T-cell (primary cell): Measurements from ENCODE around the gene PYGM. TPM values are rescaled to one million over a fixed set of nuclear protein-coding genes. Genes with fewer than 3 reads are reported as not detected.

Experiments used
- ATAC-seq, 4 experiments: fragments of 200-7000 bp in 3 of 4; fragments of 150-1000 bp in 1 of 4; cut with Tn5 transposase; replicated peaks in 1 of 4; 1 replicate in 3 of 4; 2 replicates in 1 of 4; pipeline ENCODE4 v1.10.0; 2021; ENCODE audit warnings: moderate library complexity in 3 of 4, mild to moderate bottlenecking in 2 of 4, moderate number of reproducible peaks in 1 of 4
- CTCF ChIA-PET, 2 donors: fragments of 300-600 bp; sonication (Branson Sonifier 250); formaldehyde crosslinking; loops; one replicate each; lab custom pipeline; 2022; ENCODE audit warnings: antibody characterized with exemption in 2 of 2; lab: Charles Lee
- POLR2A ChIA-PET, 2 donors: fragments of 300-600 bp; sonication (Branson Sonifier 250); formaldehyde crosslinking; loops; one replicate each; lab custom pipeline; 2022; ENCODE audit warnings: antibody characterized with exemption in 2 of 2; lab: Charles Lee
- DNase-seq, 35 experiments: peaks; one replicate each; pipeline versions ENCODE4 v3.0.0 to v3.0.0-alpha.2; 2013 to 2023
- H3K27ac ChIP-seq: one replicate; pipeline ENCODE4 v1.5.1; 2013; ENCODE audit warnings: low read length
- H3K27me3 ChIP-seq, 2 experiments: replicated peaks in 1 of 2; 1 replicate in 1 of 2; 2 replicates in 1 of 2; pipeline versions ENCODE4 v1.6.1 to v1.7.0; 2013; ENCODE audit warnings: low read length in 1 of 2, mixed read lengths in 1 of 2; ENCODE audit not compliant: control insufficient read depth in 2 of 2, insufficient read depth in 2 of 2; ENCODE audit errors: extremely low read depth in 1 of 2
- H3K36me3 ChIP-seq, 2 donors: 1 replicate in 1 of 2; 2 replicates in 1 of 2; pipeline versions ENCODE4 v1.6.1 to v1.7.0; 2013; ENCODE audit warnings: low read length in 1 of 2; ENCODE audit not compliant: control insufficient read depth in 2 of 2, insufficient read depth in 1 of 2; ENCODE audit errors: extremely low read depth in 1 of 2
- H3K4me1 ChIP-seq, 2 experiments: 1 replicate in 1 of 2; 2 replicates in 1 of 2; pipeline versions ENCODE4 v1.6.1 to v1.7.0; 2013; ENCODE audit warnings: low read length in 2 of 2, mixed read lengths in 1 of 2; ENCODE audit not compliant: insufficient read depth in 2 of 2, control insufficient read depth in 1 of 2; ENCODE audit errors: extremely low read depth in 1 of 2
- H3K4me3 ChIP-seq, 2 donors: 1 replicate in 1 of 2; 2 replicates in 1 of 2; pipeline versions ENCODE4 v1.5.1 to v1.7.0; 2013; ENCODE audit warnings: mild to moderate bottlenecking in 2 of 2, low read length in 1 of 2, moderate library complexity in 1 of 2; ENCODE audit not compliant: control insufficient read depth in 1 of 2; ENCODE audit errors: extremely low read depth in 1 of 2
- H3K9me3 ChIP-seq: 2 replicates; pipeline ENCODE4 v1.7.0; 2013
- H3K27ac Mint-ChIP-seq, 2 donors: one replicate each; pipeline ENCODE4 v1.8.0; 2020 to 2021; ENCODE audit warnings: mild to moderate bottlenecking in 2 of 2, mixed read lengths in 2 of 2
- H3K27me3 Mint-ChIP-seq, 2 donors: one replicate each; pipeline ENCODE4 v1.8.0; 2021 to 2022; ENCODE audit warnings: mixed read lengths in 2 of 2
- H3K36me3 Mint-ChIP-seq: one replicate; pipeline ENCODE4 v1.8.0; 2021; ENCODE audit warnings: mixed read lengths
- H3K4me1 Mint-ChIP-seq, 3 donors: one replicate each; pipeline ENCODE4 v1.8.0; 2020 to 2022; ENCODE audit warnings: mixed read lengths in 3 of 3, mild to moderate bottlenecking in 1 of 3
- H3K4me3 Mint-ChIP-seq, 3 donors: one replicate each; pipeline ENCODE4 v1.8.0; 2020 to 2022; ENCODE audit warnings: mild to moderate bottlenecking in 3 of 3, mixed read lengths in 3 of 3, moderate library complexity in 3 of 3
- H3K9me3 Mint-ChIP-seq, 3 donors: one replicate each; pipeline ENCODE4 v1.8.0; 2020 to 2022; ENCODE audit warnings: mixed read lengths in 3 of 3
- WGBS: methylation state at CpG from one replicate; pipeline ENCODE4 v1.1.5; 2013; ENCODE audit warnings: missing lambda C conversion rate; ENCODE audit not compliant: insufficient coverage; 5-methylcytosine and 5-hydroxymethylcytosine counted together
- total RNA-seq, 35 experiments: library from RNA in 6 of 35; stranded (reverse) in 6 of 35; fragments of 120-200 nt in 1 of 35; gene quantifications; one replicate each; pipeline versions ENCODE4 v1.2.1 to v1.2.4 and lab custom pipeline; 2013 to 2026

The PYGM gene
- total RNA-seq, 5 donors from 2014 or later (not counting 1 experiment from before 2014, with no cell fraction given): 7.4 to 34.7 (median 8.5) TPM

DNA sequence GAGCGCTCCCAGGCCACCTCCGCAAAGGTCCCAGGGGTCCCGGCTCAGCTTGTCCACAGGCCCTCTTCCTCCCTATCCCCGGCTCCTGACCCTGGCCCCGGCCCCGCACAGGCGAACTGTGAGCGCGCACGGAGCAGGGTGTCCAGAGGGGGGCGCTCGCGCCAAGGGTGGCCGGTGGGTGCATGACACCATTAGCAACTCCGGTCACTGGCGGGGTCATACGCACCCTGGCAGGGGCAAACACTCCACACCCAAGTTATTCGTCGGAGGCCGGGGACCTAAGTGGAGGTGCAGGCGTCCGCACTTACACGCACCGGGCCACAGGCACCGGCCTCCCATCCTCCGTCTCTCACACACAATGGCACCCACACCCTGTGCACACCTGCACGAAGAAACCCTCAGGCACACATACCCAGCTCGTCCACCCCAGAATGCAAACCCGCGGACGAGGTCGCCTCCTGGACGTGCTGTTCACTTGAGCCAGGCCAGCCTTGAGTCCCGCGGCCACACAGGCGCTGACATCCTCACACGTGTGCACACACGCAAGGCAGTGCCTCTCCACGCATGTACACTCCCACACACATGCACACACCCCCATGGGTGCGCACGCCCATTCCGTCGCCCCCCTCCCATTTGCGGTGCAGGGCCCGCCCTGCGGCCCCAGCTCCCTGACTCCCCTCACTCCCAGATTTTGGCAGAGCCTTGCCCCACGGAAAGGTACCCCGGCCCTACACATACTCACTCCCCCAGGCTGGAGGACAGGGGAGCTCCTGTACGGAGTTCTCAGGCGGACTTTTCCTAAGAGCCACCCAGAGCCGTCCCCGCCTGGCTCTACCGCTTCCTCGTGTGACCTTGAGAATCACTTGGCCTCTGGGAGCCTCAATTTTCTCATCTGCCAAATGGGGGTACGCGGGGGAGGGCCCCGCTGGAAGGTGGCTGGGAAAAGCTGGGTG is 15.9 kb downstream of the PYGM start, which contains the start of gene RASGRP2:
RASGRP2 (minus strand) TSS at position 552 of the 953 bp plus-strand sequence. CDS start 1,276 bp downstream, outside the sequence.
- Mint-ChIP-seq H3K27me3 (no peaks in the 10 kb centered on the region), H3K9me3 (no peaks in the 10 kb centered on the region), H3K4me1 (peaks cover 40 to 45% (median 44%) of the 10 kb centered on the region in 3 donors), H3K4me3 (peak within 1 kb of the TSS; percentile 95 to 97 (median 96)), H3K36me3 (peaks cover 11% of the 10 kb centered on the region), H3K27ac (peak within 1 kb of the TSS; percentile 97 to 98)
- POLR2A ChIA-PET: interaction anchor here (1.4 to 2.4 kb wide), 2 partner anchors 20 to 35 kb away, joined by 6 to 20 read pairs; partner anchors contain the start of gene SF1 (in 1 of the 2)
- H3K27ac ChIP-seq: peak within 1 kb of the TSS; percentile 92
- under 1% methylated on average over 52 of the region's 57 CpGs for WGBS
- H3K4me1 ChIP-seq: peaks cover 8 to 63% of the 10 kb centered on the region in 2 experiments
- no peaks in the 10 kb centered on the region for H3K27me3 ChIP-seq
- no peaks in the 10 kb centered on the region for H3K9me3 ChIP-seq
- DNase-seq: peak; percentile 75 to 91 (median 86)
- CTCF ChIA-PET: interaction anchor here (0.5 to 2.5 kb wide), 7 partner anchors 20 to 536 kb away, joined by 3 to 14 read pairs (median 4); partner anchors contain the start of gene SF1 (in 1 of the 2)
- H3K4me3 ChIP-seq: peak within 1 kb of the TSS; percentile 93 to 97
- peaks cover 6 to 30% of the 10 kb centered on the region in 2 donors for H3K36me3 ChIP-seq
- peak; percentile 46 to 63 (median 52) for ATAC-seq

DNA sequence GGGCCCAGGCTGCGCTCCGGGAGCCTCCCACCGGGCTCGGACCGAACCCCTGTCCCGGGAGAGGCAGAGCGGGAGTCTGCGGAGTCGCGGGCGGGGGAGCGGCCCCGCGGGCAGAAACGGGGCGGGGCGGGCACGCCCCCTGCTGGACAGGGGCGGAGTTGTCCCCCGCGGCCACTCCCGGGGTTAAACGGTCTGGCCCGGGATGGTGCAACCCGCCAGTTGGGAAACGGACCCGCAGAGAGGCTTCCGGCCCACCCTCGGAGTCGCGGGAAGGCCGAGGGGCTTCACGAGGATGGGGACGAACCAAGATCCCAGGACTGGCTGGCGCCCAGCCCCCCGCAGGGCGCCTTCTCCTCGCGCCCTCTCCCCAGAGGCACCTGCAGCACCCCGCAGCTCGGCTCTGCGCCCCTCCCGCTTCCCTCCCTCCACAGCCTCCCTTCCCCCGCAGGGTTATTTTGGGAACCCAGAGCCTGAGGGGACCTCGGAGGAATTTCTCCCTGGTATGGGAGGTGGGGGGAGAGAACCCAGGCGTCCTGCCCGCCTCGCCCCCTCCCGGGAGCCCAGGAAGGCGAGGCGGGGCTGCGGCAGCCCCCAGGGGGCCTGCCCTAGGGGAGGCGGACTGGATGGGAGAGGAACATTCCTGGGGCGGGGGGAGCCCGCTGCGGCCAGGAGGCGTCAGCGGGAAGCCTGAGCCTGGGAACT is 16.7 kb downstream of the PYGM start:
- H3K36me3 ChIP-seq: peaks cover 6 to 36% of the 10 kb centered on the region in 2 donors
- H3K9me3 ChIP-seq: no peaks in the 10 kb centered on the region
- Mint-ChIP-seq H3K4me3 (peak overlapping the region; percentile 95 to 97 (median 96)), H3K9me3 (no peaks in the 10 kb centered on the region), H3K4me1 (peaks cover 42 to 45% (median 44%) of the 10 kb centered on the region in 3 donors), H3K36me3 (peaks cover 13% of the 10 kb centered on the region), H3K27me3 (no peaks in the 10 kb centered on the region), H3K27ac (no peak overlapping the region)
- ChIA-PET CTCF (interaction anchor here (1.2 to 2.5 kb wide), 4 partner anchors 28 to 35 kb away, joined by 3 to 14 read pairs (median 5); partner anchors contain the start of gene SF1 (in 1 of the 2)), POLR2A (interaction anchor here in 1 of 2 donors (2.4 kb wide), 1 partner anchor 36 kb away, joined by 20 read pairs; the partner anchor contains the start of gene SF1)
- WGBS: under 1% methylated on average over 51 of the region's 58 CpGs
- H3K4me3 ChIP-seq: peak overlapping the region; percentile 93 to 97
- ATAC-seq (peak; percentile 9 to 14 (median 12)), DNase-seq (peak; percentile 34 to 84 (median 66))
- H3K4me1 ChIP-seq: peaks cover 8 to 63% of the 10 kb centered on the region in 2 experiments
- no peaks in the 10 kb centered on the region for H3K27me3 ChIP-seq
- peak overlapping the region; percentile 92 for H3K27ac ChIP-seq

DNA sequence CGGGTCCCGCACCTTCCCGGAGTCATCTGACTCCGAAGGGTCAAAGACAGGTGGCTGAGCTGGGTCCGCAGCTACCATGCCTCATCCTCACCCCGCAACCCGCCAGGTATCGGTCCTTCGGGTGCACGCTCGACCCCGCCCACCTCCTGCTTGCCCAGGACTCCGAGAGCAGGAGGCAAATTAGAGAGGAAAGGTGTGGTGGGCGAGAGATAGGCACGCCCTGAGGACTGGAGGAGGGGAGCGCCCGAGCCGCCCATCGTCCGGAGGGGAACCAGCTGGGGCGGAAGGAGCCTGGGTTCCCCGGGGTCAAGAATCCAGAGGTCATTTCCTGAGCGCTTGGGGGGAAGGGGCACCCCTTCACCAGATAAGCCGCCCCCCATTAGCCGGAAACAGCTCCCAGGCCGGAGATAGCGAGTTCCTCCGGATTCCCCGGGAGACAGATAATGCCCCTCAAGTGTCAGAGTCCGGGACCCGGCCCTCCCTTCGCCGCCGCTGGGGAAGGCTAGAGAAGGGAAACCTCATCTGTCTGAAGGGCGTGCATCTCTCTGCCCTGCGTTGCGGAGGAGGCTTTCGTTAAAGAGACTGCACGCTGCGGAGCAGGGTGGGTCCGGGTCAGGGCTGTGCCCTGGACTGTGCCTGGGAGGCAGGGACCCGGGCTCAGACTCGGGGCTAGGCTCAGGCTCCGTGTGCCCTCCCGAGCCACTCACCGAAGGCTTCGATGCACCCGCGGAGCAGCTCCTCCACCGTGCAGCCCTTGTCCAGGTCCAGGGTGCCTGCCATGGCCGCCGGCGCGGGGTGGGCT is 17.5 kb downstream of the PYGM start:
- ATAC-seq (no peak), DNase-seq (peak in 6 of 35 experiments; percentile 23 to 52 (median 32))
- Histone ChIP-seq H3K27ac (peak overlapping the region; percentile 27), H3K4me3 (peak overlapping the region; percentile 93 to 97), H3K27me3 (no peaks in the 10 kb centered on the region), H3K36me3 (peaks cover 6 to 44% of the 10 kb centered on the region in 2 donors), H3K4me1 (peaks cover 8 to 67% of the 10 kb centered on the region in 2 experiments), H3K9me3 (no peaks in the 10 kb centered on the region)
- peaks cover 43% of the 10 kb centered on the region in 3 donors for H3K4me1 Mint-ChIP-seq
- peaks cover 15% of the 10 kb centered on the region for H3K36me3 Mint-ChIP-seq
- WGBS: 5% methylated on average over 40 of the region's 54 CpGs
- no peaks in the 10 kb centered on the region for H3K9me3 Mint-ChIP-seq
- peak overlapping the region; percentile 74 to 79 for H3K27ac Mint-ChIP-seq
- CTCF ChIA-PET: interaction anchor here (0.5 to 1.5 kb wide), 3 partner anchors 22 to 39 kb away, joined by 3 to 6 read pairs (median 3); no protein-coding TSS in a partner anchor
- POLR2A ChIA-PET: interaction anchor here in 1 of 2 donors (0.5 to 2.4 kb wide), 3 partner anchors 19 to 471 kb away, joined by 3 to 20 read pairs (median 3); partner anchors contain the start of gene SF1
- H3K27me3 Mint-ChIP-seq: no peaks in the 10 kb centered on the region
- H3K4me3 Mint-ChIP-seq: peak overlapping the region; percentile 71 to 80 (median 79)

DNA sequence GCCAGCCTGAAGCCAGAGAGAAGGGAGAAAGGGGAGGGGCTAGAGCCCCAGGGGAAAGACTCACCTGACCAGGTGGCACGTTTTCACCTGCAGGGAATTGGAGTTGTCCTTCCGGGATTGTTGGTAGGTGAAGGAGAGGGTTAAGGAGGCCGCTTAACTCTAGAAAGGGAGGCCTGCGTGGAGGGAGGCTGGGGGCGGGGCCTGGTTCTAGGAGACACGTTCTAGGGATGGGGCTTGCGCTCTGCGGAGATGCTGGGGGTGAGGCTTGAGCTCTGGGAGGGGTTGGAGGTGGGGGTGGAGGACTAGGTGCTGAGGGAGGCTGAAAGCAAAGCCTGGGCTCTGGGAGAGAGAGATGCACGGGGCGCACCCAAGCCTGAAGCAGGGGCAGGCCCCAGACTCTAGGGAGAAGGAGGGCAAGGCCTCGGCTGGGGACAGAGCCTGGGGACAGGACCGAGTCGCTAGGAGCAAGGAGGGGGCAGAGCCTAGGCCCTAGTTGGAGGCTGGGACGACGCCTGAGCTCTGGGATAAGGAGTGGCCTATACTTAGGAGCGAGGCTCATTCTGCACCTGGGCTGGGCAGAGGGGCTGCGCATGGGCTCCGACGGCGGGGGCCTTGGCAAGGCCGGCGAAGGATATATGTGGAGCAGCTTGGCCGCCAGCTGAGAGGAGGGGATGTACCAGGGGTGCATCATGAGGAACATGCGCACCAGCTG is 18.2 kb downstream of the PYGM start:
- POLR2A ChIA-PET: interaction anchor here in 1 of 2 donors (0.6 kb wide), 1 partner anchor 19 kb away, joined by 3 read pairs; no protein-coding TSS in a partner anchor
- Histone ChIP-seq H3K4me3 (peak overlapping the region in 1 of 2 donors; percentile 97), H3K27ac (peak overlapping the region; percentile 27), H3K27me3 (no peaks in the 10 kb centered on the region), H3K4me1 (peaks cover 6 to 69% of the 10 kb centered on the region in 2 experiments), H3K9me3 (no peaks in the 10 kb centered on the region), H3K36me3 (peaks cover 9 to 51% of the 10 kb centered on the region in 2 donors)
- DNase-seq (no peak), ATAC-seq (no peak)
- CTCF ChIA-PET: interaction anchor here (0.5 to 1.5 kb wide), 5 partner anchors 8 to 1842 kb away, joined by 3 to 6 read pairs (median 3); no protein-coding TSS in a partner anchor
- Mint-ChIP-seq H3K4me3 (peak overlapping the region; percentile 71 to 80 (median 79)), H3K27ac (peak overlapping the region; percentile 74 to 79), H3K27me3 (no peaks in the 10 kb centered on the region), H3K9me3 (no peaks in the 10 kb centered on the region), H3K36me3 (peaks cover 18% of the 10 kb centered on the region), H3K4me1 (peaks cover 46% of the 10 kb centered on the region in 3 donors)
- 94% methylated on average over 21 of the region's 24 CpGs for WGBS

DNA sequence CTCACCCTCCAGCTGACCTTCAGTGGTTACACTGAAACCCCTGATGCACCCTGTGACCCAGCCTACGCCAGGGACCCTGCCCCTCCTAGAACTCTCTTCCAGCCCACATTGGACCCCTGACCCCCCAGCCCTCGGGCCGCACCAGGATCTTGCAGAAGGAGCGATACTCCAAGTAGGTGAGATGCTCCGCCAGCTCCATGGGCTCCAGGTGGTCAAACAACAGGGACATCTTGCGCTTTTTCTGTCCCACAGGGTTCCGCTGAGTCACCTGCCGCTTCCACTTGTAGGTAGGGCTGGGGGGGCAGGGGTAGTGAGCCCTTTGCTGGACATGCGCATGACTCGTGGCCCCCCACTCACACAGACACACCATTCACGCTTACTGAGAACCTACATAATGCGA is 19.9 kb downstream of the PYGM start:
- Histone ChIP-seq H3K4me3 (no peak overlapping the region), H3K27me3 (no peaks in the 10 kb centered on the region), H3K36me3 (peaks cover 21 to 68% of the 10 kb centered on the region in 2 donors), H3K9me3 (no peaks in the 10 kb centered on the region), H3K27ac (no peak overlapping the region), H3K4me1 (peaks cover 2 to 71% of the 10 kb centered on the region in 2 experiments)
- Mint-ChIP-seq H3K27me3 (no peaks in the 10 kb centered on the region), H3K4me1 (peaks cover 50 to 53% (median 51%) of the 10 kb centered on the region in 3 donors), H3K27ac (peak overlapping the region in 1 of 2 donors; percentile 2), H3K4me3 (no peak overlapping the region), H3K9me3 (no peaks in the 10 kb centered on the region), H3K36me3 (peaks cover 27% of the 10 kb centered on the region)
- no peak for DNase-seq
- ChIA-PET CTCF (no interaction called here), POLR2A (no interaction called here)
- no peak for ATAC-seq
- WGBS: 96% methylated on average over 7 of the region's 12 CpGs
